ENCODE data around the gene FNDC5. TPM values are rescaled to one million over a fixed set of nuclear protein-coding genes. Genes with fewer than 3 reads are reported as not detected.
A peak's percentile ranks its signal among the peaks of the same experiment; 100 is the strongest.

FNDC5 gene
- total RNA-seq, 1 donor from 2014 or later = 743 TPM

DNA sequence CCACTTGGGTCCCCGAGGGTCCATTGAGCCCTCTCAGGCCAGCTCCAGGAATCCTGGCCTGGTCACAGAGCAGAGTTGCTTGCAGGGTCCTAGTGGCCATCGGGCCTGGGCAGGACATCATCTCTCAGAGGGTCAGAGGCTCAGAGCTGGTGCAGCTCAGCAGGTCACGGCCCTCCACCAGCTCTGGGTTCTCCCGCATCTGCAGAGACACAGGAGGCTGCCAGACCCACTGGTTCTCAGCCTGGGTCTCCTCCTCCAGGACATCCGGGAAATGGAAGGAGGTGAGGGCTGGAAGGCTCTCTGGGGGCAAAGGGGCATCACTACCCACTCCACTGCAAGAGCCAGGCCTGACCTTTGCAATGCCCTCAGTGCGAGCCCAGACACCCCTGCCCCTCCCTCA lies 24.0 kb upstream of the FNDC5 start:
- H3K9me3 Mint-ChIP-seq (ENCODE audit: unreplicated experiment) = peaks cover 9% of the 10 kb centered on the region
- H3K36me3 Mint-ChIP-seq (ENCODE audit: unreplicated experiment) = peaks cover 1% of the 10 kb centered on the region
- no peak for DNase-seq
- no peak overlapping the region for H3K27ac Mint-ChIP-seq (ENCODE audit: unreplicated experiment)
- H3K4me1 Mint-ChIP-seq (ENCODE audit: low read depth, unreplicated experiment) = peaks cover 19% of the 10 kb centered on the region
- no peak for TF ChIP-seq CTCF (IDR thresholded peaks at IDR 0.05; ENCODE audit: partially characterized antibody, unreplicated experiment)
- no peak overlapping the region for H3K4me3 Mint-ChIP-seq (ENCODE audit: unreplicated experiment)
- peaks cover 10% of the 10 kb centered on the region for H3K27me3 Mint-ChIP-seq (ENCODE audit: unreplicated experiment)

DNA sequence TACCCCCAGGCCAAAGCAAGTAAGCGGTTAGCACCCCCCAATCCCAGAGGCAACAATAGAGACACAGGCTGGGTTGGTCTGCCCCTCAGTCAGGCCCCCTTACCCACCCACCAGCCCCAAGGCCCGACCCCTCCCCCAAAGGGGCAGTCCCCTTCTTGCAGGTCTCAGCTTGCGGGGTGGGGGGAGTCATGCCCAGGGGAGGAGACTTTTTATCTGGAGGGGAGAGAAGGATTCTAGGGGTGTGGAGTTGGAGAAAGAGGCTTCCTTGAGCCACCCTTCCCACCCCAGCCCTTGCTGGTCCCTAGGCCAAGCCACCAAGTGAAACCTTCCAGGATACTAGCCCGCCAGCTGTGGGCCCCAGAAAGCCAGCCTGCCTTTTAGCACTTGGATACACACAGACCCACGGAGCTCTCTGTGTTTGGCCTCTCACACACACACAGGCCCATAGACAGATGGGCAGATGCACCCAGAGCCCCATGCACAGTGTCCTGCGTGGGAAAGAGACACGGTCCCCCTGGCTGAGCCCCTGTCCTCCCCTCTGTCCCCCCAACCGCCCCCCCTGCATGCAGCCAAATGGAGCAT lies 23.4 kb upstream of the FNDC5 start:
- Mint-ChIP-seq H3K4me3 (ENCODE audit: unreplicated experiment) (peak overlapping the region; percentile 81), H3K36me3 (ENCODE audit: unreplicated experiment) (peaks cover 7% of the 10 kb centered on the region), H3K27me3 (ENCODE audit: unreplicated experiment) (peaks cover 13% of the 10 kb centered on the region), H3K9me3 (ENCODE audit: unreplicated experiment) (peaks cover 14% of the 10 kb centered on the region), H3K4me1 (ENCODE audit: low read depth, unreplicated experiment) (peaks cover 22% of the 10 kb centered on the region), H3K27ac (ENCODE audit: unreplicated experiment) (no peak overlapping the region)
- no peak for DNase-seq
- TF ChIP-seq CTCF (IDR thresholded peaks at IDR 0.05; ENCODE audit: partially characterized antibody, unreplicated experiment) = no peak

DNA sequence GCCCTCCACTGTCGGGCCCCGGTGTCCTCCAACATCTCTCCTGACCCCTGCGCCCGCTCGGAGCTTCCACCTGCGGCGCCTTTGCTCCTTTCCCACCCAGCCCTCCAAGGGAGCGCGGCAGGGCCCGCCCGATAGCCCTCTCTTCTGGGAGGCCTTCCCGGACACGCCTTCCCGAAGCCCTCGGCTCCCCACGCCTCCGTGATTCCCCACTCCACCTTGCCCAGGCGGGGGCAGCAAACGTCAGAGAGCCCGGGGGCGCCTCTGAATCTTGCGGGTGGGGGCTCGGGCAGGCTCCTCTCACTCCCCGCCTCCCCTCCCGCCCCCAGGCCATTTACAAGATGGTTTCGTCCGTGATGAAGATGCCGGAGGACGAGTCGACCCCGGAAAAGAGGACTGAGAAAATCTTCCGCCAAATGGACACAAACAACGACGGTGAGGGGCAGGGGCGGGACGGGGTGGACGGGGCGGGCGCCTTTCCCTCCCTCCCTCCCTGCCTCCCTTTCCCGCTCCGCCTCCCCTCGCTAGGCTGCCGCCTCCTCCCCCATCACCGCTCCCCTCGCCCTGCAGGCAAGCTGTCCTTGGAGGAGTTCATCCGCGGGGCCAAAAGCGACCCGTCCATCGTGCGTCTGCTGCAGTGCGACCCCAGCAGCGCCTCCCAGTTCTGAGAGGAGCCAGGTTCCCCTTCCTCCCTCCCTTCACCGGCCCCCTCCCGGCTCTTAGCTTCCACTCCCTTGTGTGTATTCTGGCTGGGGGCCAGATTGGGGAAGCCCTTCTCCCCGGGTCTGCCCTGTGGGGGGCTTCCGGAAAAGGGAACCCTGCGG lies 22.7 kb upstream of the FNDC5 start:
- Mint-ChIP-seq H3K36me3 (ENCODE audit: unreplicated experiment) (peaks cover 7% of the 10 kb centered on the region), H3K4me1 (ENCODE audit: low read depth, unreplicated experiment) (peaks cover 24% of the 10 kb centered on the region), H3K9me3 (ENCODE audit: unreplicated experiment) (peaks cover 14% of the 10 kb centered on the region), H3K27me3 (ENCODE audit: unreplicated experiment) (peaks cover 13% of the 10 kb centered on the region), H3K4me3 (ENCODE audit: unreplicated experiment) (peak overlapping the region; percentile 81), H3K27ac (ENCODE audit: unreplicated experiment) (no peak overlapping the region)
- TF ChIP-seq CTCF (IDR thresholded peaks at IDR 0.05; ENCODE audit: partially characterized antibody, unreplicated experiment) = peak; percentile 72
- DNase-seq = peak; percentile 74

GRCh38 chr1:32892368-32893197 lies 21.9 kb upstream of the FNDC5 start:
- Mint-ChIP-seq H3K27ac (ENCODE audit: unreplicated experiment) (peak overlapping the region; percentile 67), H3K4me3 (ENCODE audit: unreplicated experiment) (peak overlapping the region; percentile 76), H3K9me3 (ENCODE audit: unreplicated experiment) (peaks cover 15% of the 10 kb centered on the region), H3K36me3 (ENCODE audit: unreplicated experiment) (peaks cover 7% of the 10 kb centered on the region), H3K4me1 (ENCODE audit: low read depth, unreplicated experiment) (peaks cover 28% of the 10 kb centered on the region), H3K27me3 (ENCODE audit: unreplicated experiment) (peaks cover 13% of the 10 kb centered on the region)
- TF ChIP-seq CTCF (IDR thresholded peaks at IDR 0.05; ENCODE audit: partially characterized antibody, unreplicated experiment) = peak; percentile 97
- peak; percentile 91 for DNase-seq

Measured in glutamatergic neuron (in vitro differentiated cells).